Activated T-cell treated with anti-CD3 and anti-CD28 coated beads for 4 hours (primary cell): ENCODE data around the gene MRPL2.
A peak's percentile ranks its signal among the peaks of the same experiment; 100 is the strongest.
"Not testable (repeated sequence)": the region's sequence is repeated elsewhere in the genome, so short reads cannot be mapped to it uniquely, and the experiment has no call there.

Experiments
- DNase-seq: peaks from one replicate; pipeline ENCODE4 v3.0.0-alpha.2; 2020

The MRPL2 gene

DNA sequence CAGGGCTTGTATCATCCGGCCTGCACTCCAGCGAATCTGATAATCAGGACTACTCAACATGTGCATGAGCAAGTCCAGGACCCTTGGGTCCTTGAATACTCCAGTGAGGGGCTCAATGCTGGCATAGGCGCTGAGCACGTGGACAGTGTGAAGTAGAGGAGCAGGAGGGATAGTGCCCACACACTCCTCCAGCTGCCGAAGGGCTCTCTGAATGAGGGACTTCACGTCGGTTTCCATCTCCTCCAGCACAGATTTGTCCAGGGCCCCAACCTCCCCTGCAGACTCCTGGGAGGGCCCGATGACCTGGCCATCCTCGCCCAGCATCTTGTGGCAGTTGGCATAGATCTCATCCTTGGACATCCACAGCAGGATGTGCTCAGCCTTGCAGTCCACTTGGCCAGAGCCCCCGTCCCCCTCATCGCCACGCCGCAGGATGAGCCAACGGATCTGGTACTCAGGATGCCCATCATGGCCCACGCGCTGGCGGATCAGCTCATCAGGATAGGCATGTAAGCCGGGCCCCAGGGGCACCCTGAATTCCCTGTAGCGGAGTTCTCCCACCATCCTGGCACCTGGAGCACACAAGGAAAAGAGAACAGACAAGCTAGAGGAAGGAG, 6.9 kb downstream of the MRPL2 start:
- no peak for DNase-seq

DNA sequence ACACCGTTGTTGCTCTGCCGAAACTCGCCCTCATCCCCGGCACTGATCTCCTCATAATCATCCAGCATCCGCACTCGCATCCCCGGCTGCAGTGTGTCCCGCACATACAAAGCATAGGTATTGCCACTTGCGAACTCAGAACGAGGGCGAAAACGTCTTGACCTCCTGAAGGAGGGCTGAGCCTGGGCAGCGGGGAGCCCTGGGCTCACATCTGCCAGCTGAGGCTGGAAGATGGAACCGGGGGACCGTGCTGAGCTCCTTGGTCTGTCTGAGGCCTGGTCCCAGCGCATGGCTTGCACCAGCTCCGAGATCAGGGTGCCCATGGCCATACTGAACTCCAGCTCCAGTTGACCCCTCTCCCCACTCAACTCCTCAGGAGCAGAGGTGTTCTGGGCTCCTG, 8.3 kb downstream of the MRPL2 start:
- DNase-seq, result no peak

DNA sequence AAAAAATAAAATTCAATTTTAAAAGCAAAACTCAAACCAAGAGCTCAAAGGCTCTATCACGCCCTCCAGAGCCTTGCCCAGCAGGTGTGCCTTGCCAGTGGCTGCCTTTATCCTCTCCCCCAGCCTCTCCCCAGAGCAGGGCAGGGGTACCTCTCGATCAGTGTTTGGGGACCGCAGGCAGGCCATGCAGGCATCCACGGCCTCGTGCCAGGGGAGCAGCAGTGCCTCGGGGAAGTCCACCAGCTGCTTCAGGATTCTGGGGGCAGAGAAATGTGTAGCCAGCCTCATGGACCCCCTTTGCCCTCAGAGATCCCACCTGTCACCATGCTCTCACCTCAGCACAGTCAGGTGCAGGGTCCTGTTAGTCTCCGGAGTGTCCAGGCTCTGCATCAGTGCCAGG, 11.2 kb downstream of the MRPL2 start:
- no peak for DNase-seq

DNA sequence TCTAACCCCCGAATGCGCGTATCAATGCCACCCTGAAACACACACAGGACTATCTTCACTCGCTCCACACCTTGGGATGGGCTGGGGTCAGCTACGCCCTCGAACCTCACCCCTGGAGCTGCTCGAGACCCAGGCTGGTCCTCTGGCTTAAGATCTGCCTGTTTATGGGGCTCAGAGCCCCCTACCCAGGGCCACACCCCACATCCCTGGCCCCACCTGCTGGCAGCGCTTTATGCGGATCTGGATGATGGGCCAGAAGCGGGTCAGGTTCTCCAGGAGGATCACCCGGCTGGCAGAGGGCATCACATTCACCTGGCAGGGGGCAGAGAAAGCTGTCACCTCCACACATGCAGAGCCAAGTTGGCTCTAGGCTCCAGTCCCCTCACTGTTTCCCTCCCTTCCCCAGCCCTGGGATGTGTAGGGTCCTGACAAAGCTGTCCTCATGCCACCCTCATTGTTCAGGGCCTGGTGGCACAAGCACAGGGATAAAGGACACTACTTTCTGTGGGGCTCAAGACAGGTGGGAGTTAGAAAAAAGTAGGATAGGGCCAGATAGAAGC, 13.8 kb downstream of the MRPL2 start:
- DNase-seq, result no peak

DNA sequence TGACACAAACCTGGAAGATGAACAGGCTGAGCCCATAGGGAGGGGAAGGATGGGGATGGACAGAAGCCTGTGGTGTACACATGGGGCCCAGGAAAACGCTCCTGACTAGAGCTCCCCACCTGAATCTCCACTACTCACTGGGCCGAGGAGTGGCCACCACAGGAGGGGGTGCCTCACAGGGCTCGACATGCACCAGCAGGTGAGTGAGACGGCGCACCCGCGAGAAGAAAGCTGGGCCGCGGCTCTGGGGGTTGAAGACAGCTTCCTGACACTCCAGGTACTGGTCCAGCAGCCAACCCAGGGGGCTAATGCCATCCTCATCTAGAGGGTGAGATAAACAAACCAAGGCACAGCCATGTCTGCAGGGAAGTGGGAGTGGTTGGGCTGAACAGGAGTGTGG, 15.9 kb downstream of the MRPL2 start:
- no peak for DNase-seq

DNA sequence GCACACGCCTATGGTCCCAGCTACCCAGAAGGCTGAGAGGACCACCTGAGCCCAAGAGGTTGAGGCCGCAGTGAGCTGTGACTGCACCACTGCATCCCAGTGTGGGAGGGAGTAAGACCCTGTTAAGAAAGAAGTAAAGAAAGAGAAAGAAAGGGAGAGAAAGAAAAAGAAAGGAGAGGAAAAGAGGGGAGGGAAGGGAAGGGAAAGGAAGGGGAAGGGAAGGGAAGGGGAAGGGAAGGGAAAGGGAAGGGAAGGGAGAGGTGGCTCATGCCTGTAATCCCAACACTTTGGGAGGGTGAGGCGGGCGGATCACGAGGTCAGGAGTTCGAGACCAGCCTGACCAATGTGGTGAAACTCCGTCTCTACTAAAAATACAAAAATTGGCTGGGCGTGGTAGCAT, 17.8 kb downstream of the MRPL2 start:
- not testable (repeated sequence) for DNase-seq

DNA sequence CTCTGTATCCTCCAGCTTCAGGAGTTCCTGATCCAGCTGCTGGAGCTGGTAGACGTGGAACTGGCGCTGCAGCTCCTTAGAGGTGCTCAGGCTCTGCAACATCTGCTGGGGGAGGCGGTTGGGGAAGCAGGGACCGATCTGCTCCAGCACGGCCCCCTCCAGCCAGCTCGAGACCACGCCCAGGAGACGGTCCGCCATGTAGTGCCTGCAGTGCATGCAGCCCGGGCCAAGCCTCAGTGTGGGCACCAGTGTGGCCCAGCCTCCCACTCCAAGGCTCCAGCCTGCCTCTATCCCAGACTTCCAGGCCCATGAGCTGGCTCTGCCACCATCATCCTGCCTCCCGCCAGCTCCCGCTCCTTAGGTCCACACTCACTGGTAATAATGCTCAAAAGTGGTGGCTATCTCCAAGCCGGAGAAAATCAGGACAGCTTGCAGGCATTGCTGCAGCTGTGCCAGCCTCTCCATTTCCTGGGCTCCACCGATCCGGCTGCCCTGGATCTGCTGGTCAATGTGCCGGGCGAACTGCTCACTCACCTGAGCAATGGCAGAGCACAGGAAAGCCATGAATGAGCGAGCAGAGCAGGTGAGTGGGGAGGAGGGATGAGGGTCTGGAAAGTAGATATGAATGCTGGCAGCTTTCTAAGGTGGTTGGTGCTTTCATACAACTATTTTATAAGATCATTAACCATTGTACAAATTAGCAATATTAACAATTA, 18.5 kb downstream of the MRPL2 start:
- DNase-seq, result no peak

- no peak for DNase-seq
Measured at GRCh38 chr6:43038727-43039126, 20.5 kb downstream of the MRPL2 start.

- no peak for DNase-seq
Measured at GRCh38 chr6:43037706-43038105, 21.5 kb downstream of the MRPL2 start.

DNA sequence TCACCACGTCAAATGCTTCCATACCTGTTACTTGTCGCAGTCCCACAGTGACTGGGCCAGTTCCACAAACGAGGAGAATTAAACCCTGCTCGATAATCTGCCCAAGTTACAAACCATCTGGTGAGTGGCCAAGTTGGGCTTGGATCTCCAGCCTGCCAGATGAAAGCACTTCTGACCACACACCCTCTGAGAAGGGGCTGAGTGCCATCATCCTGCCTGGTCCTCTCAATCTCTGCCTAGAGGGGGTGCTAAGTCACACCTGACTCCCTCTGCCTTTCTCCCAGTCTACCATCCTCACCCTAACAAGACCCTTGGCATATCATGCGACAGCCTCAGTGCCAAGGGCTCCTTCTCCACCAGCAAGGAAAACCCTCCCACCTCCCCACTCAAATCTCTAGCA, 22.0 kb downstream of the MRPL2 start:
- no peak for DNase-seq

DNA sequence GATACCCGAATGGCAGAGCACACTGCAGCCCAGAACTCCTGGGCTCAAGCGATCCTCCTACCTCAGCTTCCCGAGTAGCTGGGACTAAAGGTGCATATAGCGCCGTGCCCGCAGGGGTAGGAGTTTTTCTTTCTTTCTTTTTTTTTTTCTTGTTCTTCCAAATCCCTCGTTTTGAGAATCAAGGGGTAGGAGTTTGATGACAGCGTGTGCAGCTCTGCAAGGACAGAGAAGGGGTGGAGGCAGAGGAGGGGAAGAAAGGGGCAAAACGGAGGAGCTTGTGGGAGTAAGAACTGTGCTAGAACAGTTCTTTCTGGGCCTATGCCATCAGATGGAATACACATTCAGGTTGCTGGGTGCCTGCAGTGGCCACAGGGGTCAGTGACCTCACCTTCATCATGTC, 22.5 kb downstream of the MRPL2 start:
- DNase-seq, result no peak

- no peak for DNase-seq
Measured at GRCh38 chr6:43035495-43036194, 23.6 kb downstream of the MRPL2 start.

- no peak for DNase-seq
Measured at GRCh38 chr6:43034190-43034525, 25.1 kb downstream of the MRPL2 start.

DNA sequence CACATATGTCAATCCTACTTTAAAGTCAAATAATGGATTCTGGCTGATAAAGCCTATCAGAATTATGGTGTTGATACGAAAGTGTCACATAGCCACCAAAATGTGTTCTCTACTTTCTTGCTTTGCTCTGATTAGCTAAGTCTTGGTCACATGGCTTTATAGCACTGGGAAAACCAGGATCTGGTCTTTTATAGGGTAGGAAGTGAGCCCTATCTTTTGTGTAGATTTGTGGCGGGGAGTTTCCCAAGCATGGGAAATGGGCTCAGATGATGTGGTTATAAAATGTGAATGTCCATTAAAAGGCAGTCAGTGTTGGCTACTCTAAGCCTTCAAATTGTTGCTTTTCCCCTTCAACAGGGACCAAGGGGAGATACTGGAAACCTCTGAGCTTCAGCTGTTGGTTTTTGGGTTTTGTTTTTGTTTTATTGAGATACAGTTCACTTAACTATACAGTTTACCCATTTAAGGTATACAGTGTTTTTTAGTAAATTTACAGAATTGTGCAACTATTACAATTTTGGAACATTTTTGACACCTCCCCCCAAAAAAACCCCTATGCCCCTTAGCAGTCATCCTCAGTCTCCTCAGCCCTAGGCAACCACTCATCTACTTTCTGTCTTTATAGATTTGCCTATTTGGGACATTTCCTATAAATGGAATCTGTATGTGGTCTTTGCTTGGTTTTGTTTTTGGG, 25.6 kb downstream of the MRPL2 start:
- no peak for DNase-seq

GRCh38 chr6:43032326-43032725, 26.9 kb downstream of the MRPL2 start:
- DNase-seq, result no peak

GRCh38 chr6:43029120-43029519, 30.1 kb downstream of the MRPL2 start:
- DNase-seq, result no peak

DNA sequence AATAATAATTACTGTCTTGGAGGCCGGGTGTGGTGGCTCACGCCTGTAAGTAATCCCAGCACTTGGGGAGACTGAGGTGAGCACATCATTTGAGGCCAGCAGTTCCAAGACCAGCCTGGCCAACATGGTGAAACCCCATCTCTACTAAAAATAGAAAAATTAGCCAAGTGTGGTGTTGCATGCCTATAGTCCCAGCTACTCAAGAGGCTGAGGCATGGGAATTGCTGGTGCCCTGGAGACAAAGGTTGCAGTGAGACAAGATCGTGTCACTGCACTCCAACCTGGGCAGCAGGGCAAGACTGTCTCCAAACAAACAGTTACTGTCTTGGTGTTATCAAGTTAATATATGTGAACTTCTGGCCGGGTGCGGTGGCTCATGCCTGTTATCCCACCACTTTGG, 32.9 kb downstream of the MRPL2 start:
- no peak for DNase-seq

- DNase-seq, result no peak
Measured at GRCh38 chr6:43024436-43024835, 34.8 kb downstream of the MRPL2 start.

DNA sequence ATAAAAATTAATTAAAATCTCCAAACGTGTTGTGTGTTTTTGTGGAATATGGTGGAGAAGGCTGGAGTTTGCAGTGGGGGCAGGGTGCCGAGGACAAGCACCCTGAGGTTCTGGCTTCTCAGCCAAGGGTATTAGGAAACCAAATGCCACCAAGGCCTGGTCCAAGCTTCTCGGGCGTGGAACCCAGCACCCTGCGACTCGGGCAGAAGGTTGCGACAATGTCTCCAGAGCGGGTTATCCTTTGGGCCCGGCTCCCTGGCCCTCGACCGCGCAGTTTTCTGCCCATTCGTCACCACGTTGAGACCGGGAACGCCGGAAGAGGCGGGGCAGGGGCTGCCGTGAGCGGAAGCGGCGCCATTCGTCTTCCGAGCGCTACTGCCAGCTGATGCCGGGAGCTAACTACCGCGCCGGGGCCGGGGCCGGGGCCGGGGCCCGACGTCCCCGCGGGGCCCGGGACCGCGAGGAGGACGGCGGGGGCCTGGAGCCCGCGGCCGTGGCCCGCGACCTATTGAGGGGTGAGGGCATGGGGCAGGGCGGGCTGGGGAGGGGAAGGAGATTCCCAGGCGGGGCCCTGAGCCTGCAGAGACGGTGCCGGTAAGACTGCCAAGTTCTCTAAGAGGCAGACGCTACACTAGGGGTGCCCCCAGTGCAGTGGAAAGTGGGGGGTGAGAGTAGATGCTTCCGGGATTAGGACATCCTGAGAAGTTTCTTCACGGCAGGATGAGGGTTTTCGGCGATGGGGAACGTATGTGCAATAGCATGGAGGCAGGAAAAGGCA, 37.8 kb downstream of the MRPL2 start, which contains the start of gene RRP36:
Gene RRP36 (plus strand): TSS at position 354 of the 778 bp plus-strand sequence. CDS start 32 bp downstream, at position 386.
- peak; percentile 51 for DNase-seq

DNA sequence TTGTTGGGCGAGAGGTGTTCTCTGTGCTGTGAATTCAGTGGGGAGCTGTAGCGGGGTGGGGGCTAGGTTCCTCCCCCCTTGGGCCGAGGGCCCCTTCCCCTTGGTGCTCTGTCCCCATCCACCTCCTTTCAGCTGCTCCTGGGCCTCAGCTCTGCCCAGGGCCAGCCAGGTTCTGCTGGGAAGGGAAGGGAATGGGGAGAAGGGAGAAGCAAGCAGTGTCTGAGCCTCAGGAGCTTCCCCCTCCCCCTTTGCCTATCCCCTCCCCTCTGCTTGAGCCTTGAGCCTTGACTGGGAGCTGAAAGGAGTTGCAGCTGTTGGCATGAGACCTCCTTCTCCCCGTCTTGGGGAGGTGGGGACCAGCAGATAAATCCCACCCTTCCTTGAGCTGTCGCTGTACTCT, 38.4 kb downstream of the MRPL2 start:
- DNase-seq, result no peak

GRCh38 chr6:43020052-43020705, 39.1 kb downstream of the MRPL2 start:
- DNase-seq, result no peak

GRCh38 chr6:43019152-43019551, 40.1 kb downstream of the MRPL2 start:
- DNase-seq, result no peak
